Urothelium cell line (cell line): ENCODE data around the gene SPEM2.

ENCODE experiments used
- DNase-seq: peaks from one replicate; pipeline ENCODE4 v3.0.0; 2011; ENCODE audit warnings: low spot score, mixed read lengths
- FAIRE-seq: peaks from 2 replicates; lab custom pipeline; 2011; peaks lifted over from hg19 to GRCh38; lab: Jason Lieb, UNC

The SPEM2 gene

DNA sequence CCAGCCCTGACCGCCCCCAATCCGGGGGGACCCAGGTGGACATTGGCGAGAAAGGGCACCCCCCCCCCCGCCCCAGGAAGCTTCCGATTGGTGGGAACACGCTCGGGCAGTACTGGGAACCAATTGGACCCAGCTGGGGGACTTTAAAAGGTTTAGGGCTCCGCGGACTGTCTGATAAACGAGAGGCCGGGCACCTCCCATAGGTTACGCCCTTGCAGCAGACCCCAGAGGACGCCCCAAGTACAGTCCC, 21.8 kb upstream of the SPEM2 start:
- no peak for FAIRE-seq
- peak; percentile 56 for DNase-seq

DNA sequence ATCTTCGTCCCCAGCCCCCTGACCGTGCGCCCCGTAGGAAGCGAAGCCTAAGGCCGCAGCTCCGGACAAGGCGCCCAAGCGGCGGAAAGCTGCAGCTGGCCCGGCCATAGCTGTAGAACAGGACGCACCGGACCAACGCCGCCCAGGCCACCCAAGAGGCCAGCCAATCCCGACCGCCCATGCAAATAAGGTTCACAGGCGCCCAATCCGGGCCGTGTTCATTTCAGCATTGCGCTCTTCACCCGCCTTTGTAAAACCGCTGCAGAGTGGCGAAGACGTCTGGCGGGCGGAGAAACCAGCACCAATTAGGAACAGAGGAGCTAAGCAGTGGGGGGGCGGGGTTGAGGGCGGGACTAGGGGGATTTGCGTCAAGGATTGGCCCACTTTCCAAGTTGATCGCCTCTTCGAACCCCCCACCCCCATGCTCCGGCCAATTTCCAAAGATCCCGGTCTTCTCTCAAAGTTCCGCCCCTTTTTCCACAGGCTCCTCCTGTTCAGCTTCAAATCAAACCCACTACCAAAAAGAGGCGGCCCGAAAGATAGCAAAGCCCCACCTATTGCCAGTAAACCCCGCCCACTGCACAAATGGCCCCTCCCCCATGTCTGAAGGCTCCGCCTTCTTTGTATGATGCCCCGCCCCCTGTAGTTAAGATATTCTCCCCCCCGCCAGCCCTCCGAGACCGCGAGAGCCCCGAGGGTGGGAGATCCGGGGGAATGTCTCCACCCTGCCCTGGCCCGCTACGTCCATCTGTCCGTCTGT, 21.3 kb upstream of the SPEM2 start, which contains the start of gene TMEM256:
TMEM256 (minus strand) TSS at position 121 of the 760 bp plus-strand sequence; CDS start at position 108, 13 bp downstream.
- FAIRE-seq (peak; percentile 61), DNase-seq (peak; percentile 89)

DNA sequence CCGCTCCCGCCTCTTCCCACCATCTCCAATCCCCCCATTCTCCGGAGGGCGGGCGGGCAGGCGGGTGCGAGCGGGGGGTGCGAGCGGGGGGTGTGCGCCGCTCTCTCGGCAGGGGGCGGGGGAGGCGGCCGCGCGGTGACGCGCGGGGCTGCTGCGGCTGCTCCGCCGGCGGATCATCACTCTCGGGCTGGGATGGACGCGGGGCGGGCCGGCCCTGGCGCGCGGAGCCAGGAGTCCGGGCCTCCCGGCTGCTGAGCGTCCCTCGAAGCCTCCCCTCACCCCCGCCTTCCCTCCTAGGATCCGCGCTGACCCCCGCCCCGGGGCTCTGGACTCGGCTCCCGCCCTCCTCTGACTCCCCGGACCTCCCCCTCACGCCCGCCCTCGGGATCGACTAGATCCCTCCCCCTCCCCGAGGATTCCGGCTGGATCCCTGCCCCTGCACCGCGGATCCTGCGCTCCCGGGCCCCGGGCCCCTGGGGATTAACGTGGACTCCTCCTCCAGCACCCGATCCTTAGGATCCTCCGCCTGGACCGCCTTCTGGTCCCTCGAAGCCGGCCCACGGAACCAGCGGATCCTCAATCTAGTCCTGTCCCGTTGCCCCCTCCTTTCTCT, 20.6 kb upstream of the SPEM2 start:
- DNase-seq: peak; percentile 66
- no peak for FAIRE-seq

DNA sequence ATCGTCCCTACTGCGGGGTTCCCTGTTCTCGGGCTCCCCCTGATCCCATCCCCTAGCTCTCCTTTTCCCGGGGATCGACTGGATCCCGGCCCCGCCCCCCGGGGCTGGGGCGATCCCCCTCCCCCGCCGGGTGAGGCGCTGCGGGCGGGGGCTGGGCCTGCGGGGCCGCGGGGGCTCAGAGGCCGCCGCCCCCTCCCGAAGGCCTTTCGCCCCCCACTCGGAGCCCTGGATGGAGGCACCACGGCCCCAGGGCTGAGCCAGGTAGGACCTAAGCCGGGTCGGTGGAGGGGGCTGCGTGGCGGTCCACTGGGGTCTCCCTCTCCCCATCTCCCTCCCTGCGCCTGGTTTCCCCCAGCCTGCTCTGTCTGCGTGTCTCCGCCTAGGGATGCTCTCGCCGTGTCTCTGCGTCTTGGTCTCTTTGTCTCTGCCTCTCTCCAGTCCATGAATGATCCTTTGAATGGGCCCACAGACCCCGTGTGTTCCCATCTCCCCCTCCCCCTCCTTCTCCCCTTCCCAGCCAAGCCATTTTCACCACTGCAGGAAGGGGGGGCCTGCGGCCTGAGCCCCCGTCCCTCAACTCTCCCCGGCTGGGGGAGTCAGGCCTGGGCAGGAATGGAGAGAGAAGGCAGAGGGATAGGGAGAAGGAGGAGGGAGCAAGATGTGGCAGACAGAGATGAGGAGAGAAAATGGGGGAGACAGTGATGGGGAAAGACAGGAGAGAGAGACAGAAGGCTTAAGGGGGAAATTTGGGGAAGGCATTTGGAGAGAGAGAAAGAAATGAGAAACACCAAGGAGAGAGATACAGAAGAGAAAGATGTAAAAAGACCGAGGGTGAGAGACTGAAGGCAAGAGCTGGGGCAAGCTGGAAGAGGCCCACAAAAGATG, 19.8 kb upstream of the SPEM2 start:
- DNase-seq (peak; percentile 25), FAIRE-seq (no peak)

DNA sequence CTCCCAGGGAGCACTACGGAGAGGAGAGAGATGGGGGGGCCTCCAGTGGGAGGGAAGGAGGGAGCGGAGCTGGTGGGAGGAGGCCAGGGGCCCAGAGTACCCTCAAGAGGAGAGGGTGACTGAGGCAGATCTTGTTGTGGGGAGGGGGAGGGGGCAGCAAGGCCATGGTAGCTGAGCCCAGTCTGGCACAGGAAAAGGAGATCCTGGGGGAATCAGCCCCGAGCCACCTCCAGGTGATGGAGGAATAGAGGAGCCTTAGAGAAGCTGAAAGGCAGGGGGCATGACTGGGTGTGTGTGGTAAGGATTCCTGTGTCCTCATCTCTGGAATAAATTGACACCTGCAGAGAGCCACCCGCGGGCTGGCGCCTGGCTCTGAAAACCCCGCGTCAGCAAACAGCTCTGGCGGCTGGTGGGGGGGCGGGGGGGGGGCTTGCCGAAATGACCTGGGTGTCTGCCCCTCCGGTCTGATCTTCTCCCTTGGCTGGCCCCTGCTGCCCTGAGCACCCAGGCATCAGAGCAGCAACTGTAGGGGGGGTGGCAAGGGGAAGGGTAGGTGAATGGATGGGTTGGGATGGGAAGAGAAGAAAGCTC, 19.1 kb upstream of the SPEM2 start:
- no peak for FAIRE-seq
- no peak for DNase-seq

DNA sequence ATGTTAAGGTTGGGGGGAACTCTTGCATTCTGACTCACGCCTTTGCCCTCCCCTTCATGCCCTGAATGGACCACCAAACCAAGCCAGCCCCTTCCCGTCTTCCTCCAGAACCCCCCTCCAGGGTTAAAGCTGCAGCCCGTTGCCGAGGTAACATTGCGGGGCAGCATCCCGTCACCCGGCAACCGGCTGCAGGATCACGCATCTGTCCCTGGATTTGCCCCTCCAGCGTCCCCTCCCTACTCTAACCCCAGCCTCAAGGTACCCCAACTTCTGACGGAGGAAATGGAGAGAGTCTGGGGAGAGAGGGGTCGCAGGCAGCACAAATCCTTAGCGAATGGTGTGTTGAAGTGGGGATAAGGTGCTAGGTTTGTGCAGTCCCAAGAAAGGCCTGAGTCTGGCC, 18.3 kb upstream of the SPEM2 start:
- no peak for FAIRE-seq
- no peak for DNase-seq

DNA sequence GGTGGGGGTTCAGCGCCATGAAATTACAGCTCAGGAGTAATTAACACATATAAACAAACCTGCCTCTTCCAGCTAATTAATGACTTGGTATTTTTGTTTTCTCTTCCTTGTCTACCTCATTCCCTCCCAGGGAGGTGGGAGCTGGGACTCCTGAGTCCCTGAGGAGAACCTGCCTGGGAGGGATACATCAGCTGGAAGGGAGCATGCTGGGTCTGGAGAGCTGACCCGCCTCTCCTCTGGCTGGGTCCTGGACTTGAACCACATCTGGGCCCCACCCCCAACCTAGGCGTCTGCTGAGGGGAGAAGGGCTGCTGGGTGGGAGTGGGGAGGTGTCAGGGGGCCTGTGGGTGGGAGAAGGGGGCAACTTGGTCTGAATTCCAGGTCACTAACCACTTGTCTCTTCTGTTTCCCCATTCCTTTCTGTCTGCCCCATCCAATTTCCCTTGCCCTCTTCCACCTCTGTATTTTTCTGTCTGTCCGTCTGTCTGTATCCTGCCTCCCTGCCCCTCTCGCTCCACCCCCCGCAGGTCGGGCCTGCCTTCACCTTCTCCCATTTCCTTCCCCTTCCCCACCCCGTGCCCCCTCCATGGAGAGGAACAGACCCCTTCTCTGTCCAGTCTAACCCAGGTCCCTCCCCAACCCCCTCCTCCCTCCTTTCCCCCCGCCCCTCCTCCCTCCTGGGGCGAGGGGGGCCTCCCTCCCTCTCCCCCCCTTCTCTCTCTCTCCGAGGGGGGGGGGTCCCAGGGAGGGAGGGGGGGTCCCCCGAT, 17.7 kb upstream of the SPEM2 start, which contains the start of gene NLGN2:
NLGN2 (plus strand) TSS at position 361 of the 767 bp plus-strand sequence. CDS start 411 bp downstream, outside the sequence.
- FAIRE-seq: no peak

DNA sequence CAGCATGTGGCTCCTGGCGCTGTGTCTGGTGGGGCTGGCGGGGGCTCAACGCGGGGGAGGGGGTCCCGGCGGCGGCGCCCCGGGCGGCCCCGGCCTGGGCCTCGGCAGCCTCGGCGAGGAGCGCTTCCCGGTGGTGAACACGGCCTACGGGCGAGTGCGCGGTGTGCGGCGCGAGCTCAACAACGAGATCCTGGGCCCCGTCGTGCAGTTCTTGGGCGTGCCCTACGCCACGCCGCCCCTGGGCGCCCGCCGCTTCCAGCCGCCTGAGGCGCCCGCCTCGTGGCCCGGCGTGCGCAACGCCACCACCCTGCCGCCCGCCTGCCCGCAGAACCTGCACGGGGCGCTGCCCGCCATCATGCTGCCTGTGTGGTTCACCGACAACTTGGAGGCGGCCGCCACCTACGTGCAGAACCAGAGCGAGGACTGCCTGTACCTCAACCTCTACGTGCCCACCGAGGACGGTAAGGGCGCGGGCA, 17.1 kb upstream of the SPEM2 start:
- no peak for DNase-seq
- FAIRE-seq: no peak

More for the DNA sequence above, 17.7 kb upstream of the SPEM2 start, which contains the start of gene NLGN2:
- no peak for DNase-seq

DNA sequence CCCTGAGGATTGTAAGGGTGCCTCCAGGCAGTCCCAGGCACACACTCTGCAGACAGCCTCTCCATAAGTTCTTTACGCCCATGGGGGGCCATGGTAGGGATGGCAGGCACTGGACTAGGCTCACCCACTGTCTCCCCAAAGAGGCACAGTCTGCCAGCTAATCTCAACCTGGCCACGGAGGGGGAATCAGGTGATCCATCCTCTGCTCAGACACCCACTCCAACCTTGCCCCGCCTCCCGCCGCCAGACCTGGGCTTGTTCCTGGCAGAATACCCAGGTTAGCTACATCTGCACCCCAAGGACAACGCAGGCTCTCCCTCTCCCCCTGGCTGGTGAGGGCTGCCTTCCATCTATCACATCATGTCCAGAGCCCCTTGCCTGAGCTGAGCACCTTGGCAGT, 16.6 kb upstream of the SPEM2 start:
- FAIRE-seq (no peak), DNase-seq (no peak)

DNA sequence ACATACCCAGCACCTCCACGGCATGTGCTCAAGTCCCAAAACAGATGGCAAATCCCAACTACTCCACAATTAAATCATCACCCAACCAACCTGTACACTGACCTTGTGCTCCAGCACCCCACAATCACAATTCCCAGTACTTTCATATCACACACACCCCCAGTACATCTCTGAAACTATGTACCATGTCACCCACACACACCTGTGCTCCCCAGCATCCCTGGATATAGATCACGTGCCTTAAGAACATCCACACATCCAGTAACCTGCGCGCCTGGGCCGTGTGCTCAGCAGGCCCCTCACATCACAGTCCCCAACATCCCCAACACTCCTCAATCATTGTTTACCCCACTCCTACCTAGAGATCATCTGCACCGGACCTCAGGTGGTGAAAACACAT, 15.7 kb upstream of the SPEM2 start:
- no peak for FAIRE-seq
- no peak for DNase-seq

DNA sequence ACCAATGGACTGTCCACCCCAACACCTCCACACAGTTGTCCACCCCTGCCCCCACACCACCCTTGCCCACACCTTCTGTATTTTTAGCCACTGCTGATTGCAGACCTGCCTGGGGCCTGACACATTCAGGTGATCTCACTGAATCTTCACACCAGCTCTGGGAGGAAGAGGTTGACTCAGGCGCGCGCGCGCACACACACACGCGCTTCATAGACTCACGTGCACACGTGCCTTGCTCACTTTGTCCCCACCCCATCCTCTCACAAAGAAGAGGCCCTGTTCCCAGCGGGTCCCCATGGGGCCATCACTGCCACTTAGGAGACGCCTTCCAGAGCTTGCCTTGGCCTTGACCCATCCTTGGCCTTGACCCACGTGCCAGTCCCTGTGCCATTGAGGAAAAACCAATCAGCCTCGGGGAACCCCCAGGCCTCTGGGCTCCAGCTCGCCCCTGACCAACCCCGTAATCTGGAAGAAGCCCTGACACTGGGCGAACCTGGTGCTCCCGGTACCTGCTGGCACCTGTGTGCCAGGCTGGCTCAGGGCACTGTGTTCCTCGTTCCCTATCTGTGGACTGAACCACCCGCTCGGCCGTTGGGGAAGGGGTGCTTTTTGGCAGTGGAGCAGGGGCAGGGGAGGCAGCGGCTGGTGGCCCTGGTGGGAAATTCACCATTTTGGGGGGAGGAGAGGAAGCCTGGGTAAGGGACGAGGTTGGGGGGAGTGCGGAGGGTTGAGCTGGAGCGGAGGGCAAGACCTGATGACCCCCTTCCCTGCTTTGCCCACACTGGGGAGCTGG, 14.6 kb upstream of the SPEM2 start:
- DNase-seq (no peak), FAIRE-seq (no peak)

DNA sequence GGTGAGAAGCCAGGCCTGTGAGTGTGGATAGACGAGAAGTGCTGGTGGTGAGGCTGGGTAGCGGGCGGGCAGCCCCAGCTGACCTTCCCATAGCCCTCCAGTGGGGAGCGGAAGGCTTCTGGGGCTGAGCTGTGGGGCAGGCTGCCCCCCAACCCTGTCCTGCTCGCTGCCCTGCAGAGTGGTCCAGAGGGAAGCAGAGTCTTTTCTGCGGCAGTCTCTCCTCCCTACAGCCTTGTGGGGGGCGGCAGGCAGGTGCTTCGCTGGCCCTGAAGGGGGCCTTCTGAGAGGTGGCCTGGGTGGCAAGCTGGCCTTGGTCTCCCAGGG, 14.0 kb upstream of the SPEM2 start:
- DNase-seq: no peak
- no peak for FAIRE-seq

DNA sequence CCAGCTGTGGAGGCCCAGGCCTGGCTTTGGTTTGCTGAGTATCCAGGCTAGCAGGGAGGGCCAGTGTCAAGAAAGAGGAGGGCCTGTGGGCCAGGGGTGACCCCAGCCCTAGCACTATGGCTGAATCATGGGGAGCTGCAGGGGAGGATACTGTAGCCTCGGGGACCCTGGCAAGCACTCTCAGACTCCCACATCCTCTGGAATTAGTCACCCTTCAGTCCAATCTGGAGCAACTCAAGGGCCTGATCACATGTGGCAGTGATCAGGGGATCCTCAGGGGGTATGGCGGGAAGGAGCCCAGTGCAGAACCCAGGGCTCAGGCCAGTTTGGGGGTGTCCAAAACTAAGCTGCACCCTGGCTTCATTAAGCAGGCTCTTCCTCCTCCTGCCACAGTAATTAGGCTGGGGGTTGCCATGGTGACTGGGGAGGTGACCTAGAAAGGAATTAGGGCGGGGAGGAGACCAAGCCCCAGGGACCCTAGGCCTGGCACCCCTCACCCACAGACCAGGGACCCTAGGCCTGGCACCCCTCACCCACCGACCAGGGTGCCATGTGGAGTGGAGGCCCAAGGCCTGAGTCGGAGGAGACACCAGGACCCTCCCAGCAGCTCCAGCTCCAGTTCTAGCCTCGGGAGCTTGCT, 11.9 kb upstream of the SPEM2 start:
- no peak for FAIRE-seq
- DNase-seq: no peak

DNA sequence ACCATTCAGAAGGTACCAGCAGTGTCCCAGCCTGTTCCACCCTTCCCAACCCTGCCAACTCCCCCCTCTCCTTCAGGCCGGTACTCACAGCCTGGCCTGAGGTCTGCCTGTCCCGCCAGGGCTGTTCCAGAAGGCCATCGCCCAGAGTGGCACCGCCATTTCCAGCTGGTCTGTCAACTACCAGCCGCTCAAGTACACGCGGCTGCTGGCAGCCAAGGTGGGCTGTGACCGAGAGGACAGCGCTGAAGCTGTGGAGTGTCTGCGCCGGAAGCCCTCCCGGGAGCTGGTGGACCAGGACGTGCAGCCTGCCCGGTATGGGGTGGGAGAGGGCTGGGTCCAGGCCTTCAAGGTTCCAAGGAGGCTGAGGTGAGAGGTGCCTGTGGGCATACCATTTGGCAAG, 10.6 kb upstream of the SPEM2 start:
- FAIRE-seq: no peak
- DNase-seq: no peak

DNA sequence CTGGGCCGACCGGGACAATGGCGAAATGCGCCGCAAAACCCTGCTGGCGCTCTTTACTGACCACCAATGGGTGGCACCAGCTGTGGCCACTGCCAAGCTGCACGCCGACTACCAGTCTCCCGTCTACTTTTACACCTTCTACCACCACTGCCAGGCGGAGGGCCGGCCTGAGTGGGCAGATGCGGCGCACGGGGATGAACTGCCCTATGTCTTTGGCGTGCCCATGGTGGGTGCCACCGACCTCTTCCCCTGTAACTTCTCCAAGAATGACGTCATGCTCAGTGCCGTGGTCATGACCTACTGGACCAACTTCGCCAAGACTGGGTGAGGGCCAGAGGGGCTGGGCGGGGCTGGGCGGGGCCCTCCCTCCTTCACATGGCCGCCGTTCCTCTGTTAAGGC, 9.6 kb upstream of the SPEM2 start:
- DNase-seq (no peak), FAIRE-seq (no peak)

DNA sequence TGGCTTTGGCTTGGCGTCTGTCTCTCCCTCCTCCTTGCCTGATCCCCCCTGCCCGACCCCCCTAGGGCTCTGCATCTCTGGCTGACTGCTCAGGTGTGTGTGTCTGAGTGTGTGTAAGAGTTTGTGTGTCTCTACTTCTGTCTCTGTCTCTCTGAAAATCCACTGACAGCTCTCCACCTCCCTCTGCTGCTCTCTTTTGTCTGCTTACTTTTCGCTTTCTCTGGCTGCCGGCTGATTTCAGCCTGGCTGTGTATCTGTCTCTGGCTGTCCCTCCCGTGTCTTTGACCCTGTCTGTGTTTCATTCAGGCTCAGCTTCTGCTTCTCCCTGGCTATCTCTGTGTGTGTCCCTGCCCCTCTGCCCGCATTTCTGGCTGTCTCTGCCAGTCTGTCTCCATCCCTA, 9.1 kb upstream of the SPEM2 start:
- DNase-seq (no peak), FAIRE-seq (no peak)

DNA sequence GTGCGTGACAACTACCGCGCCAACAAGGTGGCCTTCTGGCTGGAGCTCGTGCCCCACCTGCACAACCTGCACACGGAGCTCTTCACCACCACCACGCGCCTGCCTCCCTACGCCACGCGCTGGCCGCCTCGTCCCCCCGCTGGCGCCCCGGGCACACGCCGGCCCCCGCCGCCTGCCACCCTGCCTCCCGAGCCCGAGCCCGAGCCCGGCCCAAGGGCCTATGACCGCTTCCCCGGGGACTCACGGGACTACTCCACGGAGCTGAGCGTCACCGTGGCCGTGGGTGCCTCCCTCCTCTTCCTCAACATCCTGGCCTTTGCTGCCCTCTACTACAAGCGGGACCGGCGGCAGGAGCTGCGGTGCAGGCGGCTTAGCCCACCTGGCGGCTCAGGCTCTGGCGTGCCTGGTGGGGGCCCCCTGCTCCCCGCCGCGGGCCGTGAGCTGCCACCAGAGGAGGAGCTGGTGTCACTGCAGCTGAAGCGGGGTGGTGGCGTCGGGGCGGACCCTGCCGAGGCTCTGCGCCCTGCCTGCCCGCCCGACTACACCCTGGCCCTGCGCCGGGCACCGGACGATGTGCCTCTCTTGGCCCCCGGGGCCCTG, 8.3 kb upstream of the SPEM2 start:
- FAIRE-seq (no peak), DNase-seq (no peak)

DNA sequence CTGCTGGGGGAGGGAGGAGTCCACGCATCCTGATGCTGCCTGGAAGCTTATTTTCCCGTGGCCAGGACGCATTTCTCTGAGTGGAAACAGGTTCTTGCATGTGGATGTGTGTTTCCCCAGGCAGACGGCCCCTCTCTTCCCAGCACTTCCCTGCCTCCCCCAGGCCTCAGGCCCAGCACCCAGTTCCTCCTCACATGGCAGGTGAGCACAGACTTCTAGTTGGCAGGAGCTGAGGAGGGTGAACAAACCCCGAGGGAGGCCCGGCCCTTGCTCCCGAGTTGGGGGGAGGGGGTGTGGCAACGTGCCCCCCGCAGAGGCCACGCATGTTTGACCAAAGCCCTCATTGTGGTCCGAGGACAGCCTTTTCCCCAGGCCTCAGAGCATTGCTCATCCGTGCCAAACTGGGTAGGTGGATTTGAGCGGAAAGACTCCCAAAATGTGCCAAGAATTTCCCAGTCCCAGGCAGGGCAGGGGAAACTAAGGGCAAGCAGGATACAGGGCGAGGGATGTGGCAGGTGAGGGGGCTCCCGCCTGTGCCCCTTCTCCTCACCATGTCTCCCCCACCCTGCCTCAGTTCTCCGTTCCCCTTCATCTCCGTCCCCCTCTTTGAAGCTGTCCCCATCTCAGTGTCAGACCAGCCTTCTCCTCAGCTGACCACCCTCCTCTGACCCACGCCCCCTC, 6.8 kb upstream of the SPEM2 start:
- FAIRE-seq: no peak

More for the DNA sequence above, 6.8 kb upstream of the SPEM2 start:
- no peak for DNase-seq
